Breast epithelium (tissue), 3 donors: ENCODE data around the gene MTERF2.

Experiments
- CTCF ChIP-seq, 3 donors: fragments of 450-650 bp; IDR thresholded peaks; one replicate each; pipeline ENCODE4 v1.5.1; 2016 to 2017; ENCODE audit warnings: antibody characterized with exemption in 3 of 3, mild to moderate bottlenecking in 3 of 3, moderate library complexity in 3 of 3
- POLR2A ChIP-seq: fragments of 450-650 bp; IDR thresholded peaks from one replicate; pipeline ENCODE4 v1.6.1; 2016; ENCODE audit warnings: antibody characterized with exemption, mild to moderate bottlenecking, moderate library complexity

DNA sequence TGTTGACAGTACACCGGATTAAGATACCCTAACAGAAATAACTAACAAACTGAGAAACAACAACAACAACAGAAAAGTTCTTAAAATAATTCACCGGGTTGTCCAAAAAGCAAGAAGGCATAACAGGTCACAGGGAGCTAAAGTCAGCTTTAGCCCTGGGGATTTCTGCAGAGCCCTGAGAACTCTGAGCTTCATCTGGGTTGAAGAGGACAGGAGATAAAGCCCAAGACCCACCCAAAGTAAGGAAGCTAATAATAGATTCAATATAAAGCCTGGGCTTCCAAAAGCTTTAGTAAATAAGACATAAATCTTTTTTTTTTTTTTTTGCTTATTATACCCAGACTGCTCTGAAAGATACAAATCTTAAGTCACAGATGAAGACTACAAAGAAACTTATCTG, 44.1 kb upstream of the MTERF2 start:
- TF ChIP-seq POLR2A: no peak
- TF ChIP-seq CTCF (IDR thresholded peaks at IDR 0.05): no peak
